Bronchial epithelial cell (primary cell): ENCODE data around the gene RAB11FIP5. TPM values are rescaled to one million over a fixed set of nuclear protein-coding genes. Genes with fewer than 3 reads are reported as not detected.

Experiments used
- DNase-seq: peaks from one replicate; pipeline ENCODE4 v3.0.0-alpha.2; 2010; ENCODE audit warnings: low read depth
- FAIRE-seq: peaks from 2 replicates; lab custom pipeline; 2011; peaks lifted over from hg19 to GRCh38; lab: Jason Lieb, UNC
- H3K27me3 ChIP-seq: 2 replicates; pipeline ENCODE4 v1.5.1; 2011; ENCODE audit warnings: low read length; ENCODE audit not compliant: control insufficient read depth, insufficient read depth
- H3K36me3 ChIP-seq: 2 replicates; pipeline ENCODE4 v1.5.1; 2011; ENCODE audit warnings: low read length; ENCODE audit not compliant: control insufficient read depth, insufficient read depth
- H3K4me3 ChIP-seq: 2 replicates; pipeline ENCODE4 v1.5.1; 2011; ENCODE audit warnings: mild to moderate bottlenecking, low read depth, low read length, control low read depth
- total RNA-seq: library from RNA; depleted of rRNA; stranded (reverse); fragments of >200 nt; gene quantifications from 2 replicates; pipeline ENCODE4 v1.2.1, GENCODE V29; 2014
- TF ChIP-seq, protein P1 (sequence below): IDR thresholded peaks from 2 replicates; pipeline ENCODE4 v1.5.1; 2011; ENCODE audit warnings: mild to moderate bottlenecking, moderate library complexity, low read length, control low read depth, inconsistent platforms; ENCODE audit not compliant: insufficient read depth, severe bottlenecking

RAB11FIP5 gene
- total RNA-seq, 1 donor from 2014 or later: 19.5 TPM

DNA sequence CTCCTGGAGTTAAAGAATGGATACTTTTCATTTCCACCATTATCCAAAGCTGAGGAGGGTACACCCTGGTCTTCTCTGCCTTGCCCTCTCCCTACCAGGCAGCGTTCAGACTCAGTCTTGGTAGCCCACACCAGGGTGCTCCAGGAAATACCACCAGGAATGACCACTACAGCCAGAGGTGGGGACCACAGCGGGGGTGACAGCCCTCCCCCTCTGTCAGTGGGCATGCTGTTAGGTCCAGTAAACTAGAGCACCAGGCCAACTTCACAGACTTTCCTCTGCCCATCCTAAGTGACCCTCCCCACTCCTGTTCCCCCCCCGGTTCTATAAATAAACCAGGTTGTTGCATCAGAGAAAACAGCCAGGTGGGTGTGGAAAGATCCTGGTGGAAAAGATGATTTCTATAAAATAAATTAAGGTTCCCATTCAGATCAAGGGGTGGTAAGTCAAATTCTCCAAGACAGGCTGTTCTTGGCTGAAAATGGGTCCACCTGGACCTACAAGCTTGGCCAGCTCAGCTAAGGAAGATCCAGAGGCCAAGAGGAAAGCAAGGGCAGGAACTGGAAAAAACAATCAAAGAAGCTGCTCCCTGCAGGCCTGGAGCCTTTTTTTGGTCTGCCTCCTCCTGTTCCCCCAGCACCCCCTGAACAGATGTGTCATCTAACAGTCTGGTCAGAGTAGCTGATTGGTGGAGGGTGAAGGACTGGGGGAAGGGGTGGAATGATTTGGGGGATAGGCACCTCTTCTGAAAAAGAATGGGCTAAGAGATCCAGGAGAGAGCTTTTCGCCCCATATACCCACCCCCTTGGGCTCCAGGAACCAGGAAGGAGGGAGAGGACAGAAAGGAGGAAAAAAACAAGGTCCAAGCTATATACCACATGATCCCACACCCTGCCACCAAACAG lies 2.3 kb downstream of the RAB11FIP5 start:
- no peak for FAIRE-seq

DNA sequence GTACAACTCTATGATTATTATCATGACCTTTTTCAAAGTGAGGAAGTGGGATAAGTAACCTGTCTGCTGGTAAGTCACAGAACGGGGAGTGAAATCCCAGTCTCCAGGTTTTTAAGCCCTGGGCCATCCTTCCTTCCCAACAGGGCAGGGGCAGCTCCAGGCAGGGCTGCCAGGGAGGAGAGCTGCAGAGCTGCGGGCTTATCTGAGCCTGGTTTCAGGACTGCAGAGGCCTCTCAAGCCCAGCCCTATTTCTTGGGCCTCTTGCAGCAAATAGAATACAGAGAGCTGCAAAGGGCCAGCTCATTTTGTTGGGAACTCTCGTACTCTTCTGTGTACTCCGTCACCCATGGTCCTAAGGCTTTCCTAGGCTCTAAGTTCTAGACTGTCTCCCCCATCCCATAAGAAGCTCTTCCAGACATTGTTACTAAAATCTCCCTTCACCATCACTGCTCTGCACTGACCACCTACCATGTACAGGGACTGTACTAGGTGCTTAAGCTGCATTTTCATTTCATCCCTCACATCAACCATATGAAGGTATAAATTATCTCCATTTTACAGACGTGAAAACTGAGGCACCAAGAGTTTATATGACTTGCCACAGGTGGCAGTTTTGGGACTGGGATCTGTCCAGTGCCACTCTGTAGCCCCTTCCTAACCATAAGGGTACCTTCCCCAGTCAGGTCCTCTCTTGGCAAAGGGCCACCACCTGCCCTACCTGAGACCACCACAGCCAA lies 3.1 kb downstream of the RAB11FIP5 start:
- FAIRE-seq (no peak), DNase-seq (no peak)
- TF ChIP-seq, protein P1, sequence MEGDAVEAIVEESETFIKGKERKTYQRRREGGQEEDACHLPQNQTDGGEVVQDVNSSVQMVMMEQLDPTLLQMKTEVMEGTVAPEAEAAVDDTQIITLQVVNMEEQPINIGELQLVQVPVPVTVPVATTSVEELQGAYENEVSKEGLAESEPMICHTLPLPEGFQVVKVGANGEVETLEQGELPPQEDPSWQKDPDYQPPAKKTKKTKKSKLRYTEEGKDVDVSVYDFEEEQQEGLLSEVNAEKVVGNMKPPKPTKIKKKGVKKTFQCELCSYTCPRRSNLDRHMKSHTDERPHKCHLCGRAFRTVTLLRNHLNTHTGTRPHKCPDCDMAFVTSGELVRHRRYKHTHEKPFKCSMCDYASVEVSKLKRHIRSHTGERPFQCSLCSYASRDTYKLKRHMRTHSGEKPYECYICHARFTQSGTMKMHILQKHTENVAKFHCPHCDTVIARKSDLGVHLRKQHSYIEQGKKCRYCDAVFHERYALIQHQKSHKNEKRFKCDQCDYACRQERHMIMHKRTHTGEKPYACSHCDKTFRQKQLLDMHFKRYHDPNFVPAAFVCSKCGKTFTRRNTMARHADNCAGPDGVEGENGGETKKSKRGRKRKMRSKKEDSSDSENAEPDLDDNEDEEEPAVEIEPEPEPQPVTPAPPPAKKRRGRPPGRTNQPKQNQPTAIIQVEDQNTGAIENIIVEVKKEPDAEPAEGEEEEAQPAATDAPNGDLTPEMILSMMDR: no peak
- H3K36me3 ChIP-seq: no peaks in the 10 kb centered on the region
- H3K4me3 ChIP-seq: no peak overlapping the region
- H3K27me3 ChIP-seq: no peaks in the 10 kb centered on the region

More for the DNA sequence above, 2.3 kb downstream of the RAB11FIP5 start:
- no peak for DNase-seq
- Histone ChIP-seq H3K4me3 (peak overlapping the region; percentile 68), H3K27me3 (no peaks in the 10 kb centered on the region), H3K36me3 (no peaks in the 10 kb centered on the region)
- TF ChIP-seq, protein P1: no peak

DNA sequence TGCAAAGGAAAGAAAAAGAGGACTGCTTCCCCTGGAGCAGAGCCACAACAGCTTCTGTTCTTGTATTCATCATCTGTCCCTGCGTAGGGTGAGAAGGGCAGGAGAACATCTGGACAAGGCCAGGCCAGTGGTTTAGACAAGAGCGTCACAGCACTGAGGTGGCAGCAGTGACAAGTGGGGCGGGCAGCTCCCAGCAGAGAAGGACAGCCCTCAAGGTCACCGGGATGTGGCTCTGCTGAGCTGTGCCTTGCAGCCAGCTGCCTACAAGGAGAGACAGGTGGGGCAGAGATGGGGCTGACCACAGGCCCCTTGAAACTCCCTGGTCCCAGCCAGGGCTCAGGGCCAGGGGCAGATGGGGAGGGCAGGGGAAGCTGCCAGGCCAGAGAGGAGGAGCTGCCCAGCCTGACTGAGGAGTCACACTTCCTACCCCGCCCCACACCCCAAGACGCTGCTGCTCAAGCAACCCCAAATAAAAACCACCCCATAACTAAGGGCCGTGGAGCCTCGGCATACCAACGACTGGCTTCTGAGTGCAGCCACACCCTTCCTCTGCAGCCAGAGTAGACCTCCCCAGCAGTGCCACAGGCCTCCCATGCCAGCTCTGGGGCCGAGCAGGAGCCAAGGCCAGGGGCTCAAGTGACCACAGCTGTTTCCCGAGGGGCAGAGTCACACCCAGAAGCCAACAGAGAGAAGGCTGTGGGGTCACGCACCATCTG lies 5.4 kb downstream of the RAB11FIP5 start:
- no peak for FAIRE-seq
- no peak for DNase-seq
- H3K36me3 ChIP-seq: peaks cover 2% of the 10 kb centered on the region
- H3K27me3 ChIP-seq: no peaks in the 10 kb centered on the region
- no peak overlapping the region for H3K4me3 ChIP-seq
- TF ChIP-seq, protein P1: no peak

DNA sequence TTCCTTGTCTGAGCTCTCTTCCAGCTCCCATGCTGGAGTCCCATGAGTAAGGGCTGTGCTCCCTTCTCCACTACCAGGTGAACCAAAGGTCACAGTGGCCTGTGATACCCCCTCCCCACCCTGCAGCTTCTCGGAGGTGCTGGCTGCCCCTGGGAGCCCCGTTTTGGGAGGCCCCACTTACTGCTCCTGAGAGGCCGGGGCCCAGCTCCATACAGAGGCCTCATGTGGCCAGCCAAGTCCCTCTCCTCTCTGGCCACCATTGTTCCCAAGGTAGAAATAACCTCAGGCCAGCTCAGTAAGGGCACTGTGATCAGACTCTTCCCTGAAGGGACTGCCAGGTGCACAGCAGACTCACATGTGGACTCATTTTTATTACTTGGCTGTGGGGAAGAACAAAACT lies 6.0 kb downstream of the RAB11FIP5 start:
- Histone ChIP-seq H3K4me3 (no peak overlapping the region), H3K36me3 (peaks cover 2% of the 10 kb centered on the region), H3K27me3 (no peaks in the 10 kb centered on the region)
- TF ChIP-seq, protein P1: no peak
- DNase-seq: no peak
- FAIRE-seq: no peak

DNA sequence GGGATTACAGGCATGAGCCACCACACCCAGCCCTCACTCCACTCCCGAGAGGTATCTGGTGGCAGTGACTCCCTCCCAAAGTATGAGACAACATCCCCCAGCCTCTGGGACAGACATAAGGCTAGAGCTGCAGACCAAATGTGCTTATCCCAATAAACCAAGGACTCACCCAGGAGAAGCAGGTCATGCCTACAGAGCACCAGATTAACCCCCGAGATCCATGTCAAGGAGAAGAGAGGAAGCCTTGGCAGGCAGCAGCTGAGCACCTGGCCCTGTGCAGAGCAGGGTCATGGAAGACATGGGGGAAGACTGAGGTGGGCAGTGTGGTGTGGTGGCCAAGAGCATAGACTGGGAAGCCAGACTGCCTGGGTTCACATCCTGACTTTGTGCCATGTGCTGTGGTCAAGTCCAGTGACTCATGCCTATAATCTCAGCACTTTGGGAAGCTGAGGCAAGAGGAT lies 7.2 kb downstream of the RAB11FIP5 start:
- Histone ChIP-seq H3K4me3 (no peak overlapping the region), H3K36me3 (peaks cover 2% of the 10 kb centered on the region), H3K27me3 (no peaks in the 10 kb centered on the region)
- DNase-seq: no peak
- no peak for FAIRE-seq
- TF ChIP-seq, protein P1: no peak
